ENCODE data around the gene MT1X.
"Not testable (repeated sequence)": the region's sequence is repeated elsewhere in the genome, so short reads cannot be mapped to it uniquely, and the experiment has no call there.

The MT1X gene

GRCh38 chr16:56669840-56670619, 12.2 kb upstream of the MT1X start:
- Histone ChIP-seq H3K4me1 (ENCODE audit: control insufficient read depth in 1 of 2, insufficient read depth in 2 of 2, low read length in 2 of 2) (peaks cover 0 to 3% of the 10 kb centered on the region in 2 experiments), H3K4me2 (ENCODE audit: low read length) (no peak overlapping the region), H3K4ac (ENCODE audit: low read depth, low read length) (no peak overlapping the region), H2AFZ (ENCODE audit: insufficient read depth, low read length, poor library complexity) (no peak overlapping the region), H3K9ac (ENCODE audit: low read length) (no peak overlapping the region), H3K23ac (ENCODE audit: low read length) (no peak overlapping the region), H3K36me3 (ENCODE audit: control insufficient read depth in 1 of 2, insufficient read depth in 2 of 2, low read length in 2 of 2) (peaks cover 0 to 2% of the 10 kb centered on the region in 2 experiments), H3K18ac (ENCODE audit: low read length) (no peak overlapping the region), H2BK12ac (ENCODE audit: low read length) (no peak overlapping the region), H2BK5ac (ENCODE audit: low read depth, low read length, poor library complexity) (no peak overlapping the region), H4K12ac (ENCODE audit: low read depth, low read length) (no peak overlapping the region), H3K79me1 (ENCODE audit: low read length) (no peaks in the 10 kb centered on the region), H4K91ac (ENCODE audit: low read depth, low read length) (no peak overlapping the region), H2BK120ac (ENCODE audit: insufficient read depth, low read length, poor library complexity) (no peak overlapping the region), H3K4me3 (ENCODE audit: low read depth, low read length) (no peak overlapping the region), H3K27ac (ENCODE audit: low read depth, low read length) (no peak overlapping the region), H4K8ac (ENCODE audit: low read depth, low read length) (no peak overlapping the region), H3K79me2 (ENCODE audit: control insufficient read depth, insufficient read depth, low read length, poor library complexity) (no peaks in the 10 kb centered on the region), H3K14ac (ENCODE audit: low read length) (no peak overlapping the region), H3K27me3 (ENCODE audit: insufficient read depth, low read length) (peaks cover 58% of the 10 kb centered on the region), H3K9me3 (ENCODE audit: insufficient read depth, low read depth, low read length) (peaks cover 7% of the 10 kb centered on the region), H2AK5ac (ENCODE audit: low read length) (no peak overlapping the region)
- no peak for DNase-seq
- WGBS (ENCODE audit: extremely low coverage, insufficient coverage, insufficient read length), result no CpG with 5 or more reads among the region's 19 CpGs

GRCh38 chr16:56670620-56670934, 11.7 kb upstream of the MT1X start:
- no peaks in the 10 kb centered on the region for H3K79me1 ChIP-seq (ENCODE audit: low read length)
- H2AFZ ChIP-seq (ENCODE audit: insufficient read depth, low read length, poor library complexity), result no peak overlapping the region
- H4K12ac ChIP-seq (ENCODE audit: low read depth, low read length), result no peak overlapping the region
- H3K4me3 ChIP-seq (ENCODE audit: low read depth, low read length), result no peak overlapping the region
- no peak overlapping the region for H2BK120ac ChIP-seq (ENCODE audit: insufficient read depth, low read length, poor library complexity)
- H2BK5ac ChIP-seq (ENCODE audit: low read depth, low read length, poor library complexity), result no peak overlapping the region
- no peaks in the 10 kb centered on the region for H3K79me2 ChIP-seq (ENCODE audit: control insufficient read depth, insufficient read depth, low read length, poor library complexity)
- peaks cover 61% of the 10 kb centered on the region for H3K27me3 ChIP-seq (ENCODE audit: insufficient read depth, low read length)
- H3K14ac ChIP-seq (ENCODE audit: low read length), result no peak overlapping the region
- H3K36me3 ChIP-seq (ENCODE audit: control insufficient read depth in 1 of 2, insufficient read depth in 2 of 2, low read length in 2 of 2), result peaks cover 0 to 2% of the 10 kb centered on the region in 2 experiments
- peaks cover 7% of the 10 kb centered on the region for H3K9me3 ChIP-seq (ENCODE audit: insufficient read depth, low read depth, low read length)
- no peak overlapping the region for H4K91ac ChIP-seq (ENCODE audit: low read depth, low read length)
- H3K9ac ChIP-seq (ENCODE audit: low read length), result no peak overlapping the region
- H3K4me1 ChIP-seq (ENCODE audit: control insufficient read depth in 1 of 2, insufficient read depth in 2 of 2, low read length in 2 of 2), result peaks cover 0 to 3% of the 10 kb centered on the region in 2 experiments
- H3K4me2 ChIP-seq (ENCODE audit: low read length), result no peak overlapping the region
- no peak overlapping the region for H3K18ac ChIP-seq (ENCODE audit: low read length)
- DNase-seq, result no peak
- H4K8ac ChIP-seq (ENCODE audit: low read depth, low read length), result no peak overlapping the region
- no CpG with 5 or more reads among the region's 2 CpGs for WGBS (ENCODE audit: extremely low coverage, insufficient coverage, insufficient read length)
- no peak overlapping the region for H3K23ac ChIP-seq (ENCODE audit: low read length)
- no peak overlapping the region for H2BK12ac ChIP-seq (ENCODE audit: low read length)
- H2AK5ac ChIP-seq (ENCODE audit: low read length), result no peak overlapping the region
- H3K27ac ChIP-seq (ENCODE audit: low read depth, low read length), result no peak overlapping the region
- no peak overlapping the region for H3K4ac ChIP-seq (ENCODE audit: low read depth, low read length)

GRCh38 chr16:56671691-56672090, 10.6 kb upstream of the MT1X start:
- H3K4ac ChIP-seq (ENCODE audit: low read depth, low read length); H3K79me1 ChIP-seq (ENCODE audit: low read length); H2BK12ac ChIP-seq (ENCODE audit: low read length); H3K14ac ChIP-seq (ENCODE audit: low read length); H3K36me3 ChIP-seq (ENCODE audit: control insufficient read depth in 1 of 2, insufficient read depth in 2 of 2, low read length in 2 of 2); H3K4me1 ChIP-seq (ENCODE audit: control insufficient read depth in 1 of 2, insufficient read depth in 2 of 2, low read length in 2 of 2); H4K91ac ChIP-seq (ENCODE audit: low read depth, low read length); H2AK5ac ChIP-seq (ENCODE audit: low read length); H2AFZ ChIP-seq (ENCODE audit: insufficient read depth, low read length, poor library complexity); H2BK5ac ChIP-seq (ENCODE audit: low read depth, low read length, poor library complexity); H3K23ac ChIP-seq (ENCODE audit: low read length); H3K9ac ChIP-seq (ENCODE audit: low read length); H4K12ac ChIP-seq (ENCODE audit: low read depth, low read length); H4K8ac ChIP-seq (ENCODE audit: low read depth, low read length); H3K4me2 ChIP-seq (ENCODE audit: low read length); DNase-seq; H2BK120ac ChIP-seq (ENCODE audit: insufficient read depth, low read length, poor library complexity); H3K9me3 ChIP-seq (ENCODE audit: insufficient read depth, low read depth, low read length); H3K18ac ChIP-seq (ENCODE audit: low read length); H3K79me2 ChIP-seq (ENCODE audit: control insufficient read depth, insufficient read depth, low read length, poor library complexity); H3K4me3 ChIP-seq (ENCODE audit: low read depth, low read length); H3K27ac ChIP-seq (ENCODE audit: low read depth, low read length): not testable (repeated sequence)
- WGBS (ENCODE audit: extremely low coverage, insufficient coverage, insufficient read length), result no CpG with 5 or more reads among the region's 2 CpGs
- H3K27me3 ChIP-seq (ENCODE audit: insufficient read depth, low read length), result peaks cover 61% of the 10 kb centered on the region

- H3K4ac ChIP-seq (ENCODE audit: low read depth, low read length); H3K36me3 ChIP-seq (ENCODE audit: control insufficient read depth in 1 of 2, insufficient read depth in 2 of 2, low read length in 2 of 2); H3K4me2 ChIP-seq (ENCODE audit: low read length); H3K4me1 ChIP-seq (ENCODE audit: control insufficient read depth in 1 of 2, insufficient read depth in 2 of 2, low read length in 2 of 2); H4K8ac ChIP-seq (ENCODE audit: low read depth, low read length); H3K27ac ChIP-seq (ENCODE audit: low read depth, low read length); H3K79me2 ChIP-seq (ENCODE audit: control insufficient read depth, insufficient read depth, low read length, poor library complexity); H4K12ac ChIP-seq (ENCODE audit: low read depth, low read length); H4K91ac ChIP-seq (ENCODE audit: low read depth, low read length); H3K18ac ChIP-seq (ENCODE audit: low read length); H3K4me3 ChIP-seq (ENCODE audit: low read depth, low read length); H2BK120ac ChIP-seq (ENCODE audit: insufficient read depth, low read length, poor library complexity); H2BK12ac ChIP-seq (ENCODE audit: low read length); H2AK5ac ChIP-seq (ENCODE audit: low read length); H3K9ac ChIP-seq (ENCODE audit: low read length); DNase-seq; H3K9me3 ChIP-seq (ENCODE audit: insufficient read depth, low read depth, low read length); H2BK5ac ChIP-seq (ENCODE audit: low read depth, low read length, poor library complexity); H3K79me1 ChIP-seq (ENCODE audit: low read length); H2AFZ ChIP-seq (ENCODE audit: insufficient read depth, low read length, poor library complexity); H3K23ac ChIP-seq (ENCODE audit: low read length); H3K14ac ChIP-seq (ENCODE audit: low read length): not testable (repeated sequence)
- WGBS (ENCODE audit: extremely low coverage, insufficient coverage, insufficient read length), result no CpG with 5 or more reads among the region's 3 CpGs
- H3K27me3 ChIP-seq (ENCODE audit: insufficient read depth, low read length), result peaks cover 62% of the 10 kb centered on the region
These were observed 10.1 kb upstream of the MT1X start for GRCh38 chr16:56672171-56672570.

Measured in trophoblast cell (in vitro differentiated cells and primary cell).